ENCODE results near the gene PCDHB1.

Gene PCDHB1

DNA sequence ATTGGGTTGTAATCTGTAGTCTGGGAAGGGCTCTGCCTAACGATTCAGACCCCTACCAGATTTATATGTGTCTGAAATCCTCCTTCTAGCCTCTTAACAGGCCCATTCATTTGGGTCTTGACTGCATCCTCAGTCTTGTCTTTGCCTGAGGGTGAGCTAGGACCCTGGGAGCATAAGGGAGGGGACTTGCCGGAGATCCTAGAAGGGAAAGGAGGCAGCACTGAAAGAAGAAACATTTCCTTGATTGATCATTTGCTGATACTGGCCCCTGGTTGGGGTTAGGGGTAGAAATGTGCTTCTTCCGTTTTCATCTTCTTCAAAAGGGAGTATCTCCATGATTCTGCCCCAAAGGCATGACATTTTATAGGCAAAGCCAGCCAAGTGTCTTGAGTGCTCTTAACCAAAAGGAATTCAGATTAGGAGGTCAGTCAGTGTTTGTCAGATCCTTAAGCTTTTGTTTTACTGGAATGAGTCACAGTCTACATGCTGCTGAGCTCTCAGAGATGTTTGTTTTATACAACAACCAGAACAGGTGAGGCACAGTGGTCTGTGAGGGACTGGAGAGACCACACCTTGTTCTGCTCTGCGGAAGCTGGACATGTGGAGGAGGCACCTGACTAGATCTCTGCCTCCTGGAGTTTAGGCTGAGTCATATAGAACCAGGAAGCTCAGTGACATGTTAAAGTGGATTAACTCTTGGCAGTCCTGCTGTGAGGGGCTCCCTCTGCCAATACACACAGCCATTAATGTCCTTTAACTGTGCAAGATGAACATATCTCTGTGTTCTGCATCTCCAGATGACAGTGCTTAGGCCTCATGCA is 47.2 kb upstream of the PCDHB1 start:
- Histone ChIP-seq H3K4me3 (ENCODE audit: low read depth, low read length) (no peak overlapping the region), H3K4me1 (peaks cover 26% of the 10 kb centered on the region), H3K36me3 (0 out of 2 replicates have a peak, but pooled peaks cover 2% of the 10 kb centered on the region), H3K9me3 (no peaks in the 10 kb centered on the region), H3K27me3 (no peaks in the 10 kb centered on the region)
- DNase-seq, result peak; percentile 72
- no peak for TF ChIP-seq CTCF (IDR thresholded peaks at IDR 0.05; ENCODE audit: low read depth, low read length)

- no peak for TF ChIP-seq CTCF (IDR thresholded peaks at IDR 0.05; ENCODE audit: low read depth, low read length)
- H3K4me1 ChIP-seq, result peaks cover 19% of the 10 kb centered on the region
- no peak for DNase-seq
These were observed 43.4 kb upstream of the PCDHB1 start for GRCh38 chr5:141007791-141008190.

GRCh38 chr5:141010047-141010793 is 41.0 kb upstream of the PCDHB1 start:
- no peak for DNase-seq
- H3K36me3 ChIP-seq, result peaks cover 12% of the 10 kb centered on the region
- H3K27me3 ChIP-seq, result no peaks in the 10 kb centered on the region
- no peaks in the 10 kb centered on the region for H3K9me3 ChIP-seq
- H3K4me1 ChIP-seq, result peaks cover under 1% of the 10 kb centered on the region
- no peak overlapping the region for H3K4me3 ChIP-seq (ENCODE audit: low read depth, low read length)
- no peak for TF ChIP-seq CTCF (IDR thresholded peaks at IDR 0.05; ENCODE audit: low read depth, low read length)

More at GRCh38 chr5:141007791-141008190, 43.4 kb upstream of the PCDHB1 start:
- peaks cover 12% of the 10 kb centered on the region for H3K36me3 ChIP-seq
- H3K4me3 ChIP-seq (ENCODE audit: low read depth, low read length), result no peak overlapping the region
- H3K27me3 ChIP-seq, result no peaks in the 10 kb centered on the region
- H3K9me3 ChIP-seq, result no peaks in the 10 kb centered on the region

DNA sequence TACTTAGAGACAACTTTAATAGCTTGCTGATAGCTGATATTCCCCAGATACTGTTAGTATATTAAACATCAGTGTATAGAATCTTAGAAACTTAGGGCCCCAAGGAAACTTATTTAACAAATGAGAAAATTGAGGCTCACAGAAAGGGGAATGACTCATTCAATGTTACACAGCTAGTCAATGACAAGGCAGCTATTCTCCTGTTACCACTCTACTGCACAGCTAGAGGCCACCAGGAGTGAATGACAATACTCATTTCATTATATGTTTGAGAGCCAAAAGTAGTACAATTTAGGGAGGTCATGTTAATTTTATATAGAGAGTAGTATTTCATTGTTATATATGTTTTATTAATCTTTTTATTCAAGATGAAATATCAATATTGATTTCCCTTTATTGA is 33.2 kb upstream of the PCDHB1 start:
- Histone ChIP-seq H3K27me3 (no peaks in the 10 kb centered on the region), H3K4me3 (ENCODE audit: low read depth, low read length) (no peak overlapping the region), H3K36me3 (no peaks in the 10 kb centered on the region), H3K9me3 (no peaks in the 10 kb centered on the region), H3K4me1 (no peaks in the 10 kb centered on the region)
- no peak for TF ChIP-seq CTCF (IDR thresholded peaks at IDR 0.05; ENCODE audit: low read depth, low read length)
- no peak for DNase-seq

GRCh38 chr5:141022384-141022783 is 28.8 kb upstream of the PCDHB1 start:
- H3K4me3 ChIP-seq (ENCODE audit: low read depth, low read length), result no peak overlapping the region
- no peaks in the 10 kb centered on the region for H3K36me3 ChIP-seq
- peaks cover 8% of the 10 kb centered on the region; the same call in 1 of the 2 replicates for H3K4me1 ChIP-seq
- no peak for DNase-seq
- no peaks in the 10 kb centered on the region for H3K27me3 ChIP-seq
- TF ChIP-seq CTCF (IDR thresholded peaks at IDR 0.05; ENCODE audit: low read depth, low read length), result no peak
- H3K9me3 ChIP-seq, result no peaks in the 10 kb centered on the region

- no peak for TF ChIP-seq CTCF (IDR thresholded peaks at IDR 0.05; ENCODE audit: low read depth, low read length)
These were observed 20.2 kb upstream of the PCDHB1 start for GRCh38 chr5:141031006-141031405.

More at GRCh38 chr5:141031006-141031405, 20.2 kb upstream of the PCDHB1 start:
- peaks cover 11% of the 10 kb centered on the region for H3K4me1 ChIP-seq
- no peak overlapping the region for H3K4me3 ChIP-seq (ENCODE audit: low read depth, low read length)
- no peaks in the 10 kb centered on the region for H3K36me3 ChIP-seq
- H3K27me3 ChIP-seq, result no peaks in the 10 kb centered on the region
- DNase-seq, result no peak
- H3K9me3 ChIP-seq, result no peaks in the 10 kb centered on the region

All from BE2C (cell line).